Rectal smooth muscle tissue (tissue), 1 donor: ENCODE measurements around the gene BPGM.
"Not testable (repeated sequence)": the region's sequence is repeated elsewhere in the genome, so short reads cannot be mapped to it uniquely, and the experiment has no call there.

Source experiments
- H3K27ac ChIP-seq: one replicate; pipeline ENCODE4 v1.7.0; 2013; ENCODE audit warnings: low read depth, low read length, inconsistent platforms
- H3K27me3 ChIP-seq: one replicate; pipeline ENCODE4 v1.7.0; 2013; ENCODE audit warnings: low read length; ENCODE audit not compliant: control insufficient read depth, insufficient read depth
- H3K36me3 ChIP-seq: one replicate; pipeline ENCODE4 v1.7.0; 2013; ENCODE audit warnings: low read length; ENCODE audit not compliant: control insufficient read depth, insufficient read depth
- H3K4me1 ChIP-seq: one replicate; pipeline ENCODE4 v1.7.0; 2013; ENCODE audit warnings: low read length; ENCODE audit not compliant: control insufficient read depth, insufficient read depth
- H3K4me3 ChIP-seq: one replicate; pipeline ENCODE4 v1.7.0; 2013; ENCODE audit warnings: low read length
- H3K9ac ChIP-seq: one replicate; pipeline ENCODE4 v1.7.0; 2013; ENCODE audit warnings: low read length

Gene BPGM

DNA sequence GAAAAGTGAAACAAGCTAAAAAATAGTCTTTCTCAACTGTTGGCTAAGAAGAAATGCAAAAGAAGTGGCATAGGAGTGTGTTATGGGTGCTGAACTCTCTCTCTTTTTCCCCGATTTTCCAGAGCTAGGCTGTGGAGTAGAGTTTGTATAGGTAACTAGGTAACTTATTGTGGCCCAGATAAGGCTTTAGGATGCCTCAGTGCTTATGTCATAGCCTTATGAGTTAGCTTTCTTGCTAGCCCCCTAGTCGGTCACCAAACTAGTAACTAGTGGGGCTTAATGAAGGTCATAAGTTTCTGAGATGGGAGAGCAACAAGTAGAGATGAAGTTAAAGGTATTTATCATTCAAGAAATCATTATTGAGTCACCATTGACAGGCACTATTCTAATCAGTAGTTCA lies 32.4 kb downstream of the BPGM start:
- Histone ChIP-seq H3K27ac (no peak overlapping the region), H3K4me1 (no peaks in the 10 kb centered on the region), H3K9ac (no peak overlapping the region), H3K36me3 (peaks cover 2% of the 10 kb centered on the region), H3K27me3 (no peaks in the 10 kb centered on the region), H3K4me3 (no peak overlapping the region)

DNA sequence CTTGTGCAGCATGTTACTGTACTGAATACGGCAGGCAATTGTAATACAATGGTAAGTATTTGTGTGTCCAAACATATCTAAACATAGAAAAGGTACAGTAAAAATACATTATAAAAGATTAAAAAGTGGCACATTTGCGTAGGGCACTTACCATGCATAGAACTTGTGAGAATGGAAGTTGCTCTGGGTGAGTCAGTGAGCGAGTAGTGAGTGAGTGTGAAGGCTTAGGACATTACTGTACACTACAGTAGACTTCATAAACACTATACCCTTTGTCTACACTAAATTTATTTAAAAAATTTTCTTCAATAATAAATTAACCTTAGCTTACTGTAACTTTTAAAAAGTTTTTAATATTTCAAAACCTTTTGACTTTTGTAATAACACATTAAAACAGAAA lies 37.5 kb downstream of the BPGM start:
- peaks cover 2% of the 10 kb centered on the region for H3K36me3 ChIP-seq
- H3K27me3 ChIP-seq: no peaks in the 10 kb centered on the region
- H3K4me3 ChIP-seq: no peak overlapping the region
- no peak overlapping the region for H3K27ac ChIP-seq
- no peaks in the 10 kb centered on the region for H3K4me1 ChIP-seq
- no peak overlapping the region for H3K9ac ChIP-seq

DNA sequence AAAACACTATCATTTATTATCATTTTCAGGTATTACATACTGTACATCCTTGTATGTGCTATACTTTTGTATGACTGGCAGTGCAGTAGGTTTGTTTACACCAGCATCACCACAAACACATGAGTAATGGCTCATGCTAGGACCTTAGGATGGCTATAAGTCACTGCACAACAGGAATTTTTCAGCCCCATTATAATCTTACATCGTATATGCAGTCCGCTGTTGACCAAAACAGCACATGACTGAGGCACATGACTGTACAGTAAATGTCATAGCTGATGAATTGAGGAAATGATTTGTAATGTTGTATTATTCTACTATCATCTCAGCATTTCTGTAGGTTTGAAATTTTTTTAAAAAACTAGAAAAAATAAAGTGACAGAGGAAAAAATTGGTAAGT lies 38.6 kb downstream of the BPGM start:
- Histone ChIP-seq H3K27ac (no peak overlapping the region), H3K4me1 (peaks cover 2% of the 10 kb centered on the region), H3K9ac (no peak overlapping the region), H3K4me3 (no peak overlapping the region), H3K36me3 (no peaks in the 10 kb centered on the region), H3K27me3 (no peaks in the 10 kb centered on the region)

DNA sequence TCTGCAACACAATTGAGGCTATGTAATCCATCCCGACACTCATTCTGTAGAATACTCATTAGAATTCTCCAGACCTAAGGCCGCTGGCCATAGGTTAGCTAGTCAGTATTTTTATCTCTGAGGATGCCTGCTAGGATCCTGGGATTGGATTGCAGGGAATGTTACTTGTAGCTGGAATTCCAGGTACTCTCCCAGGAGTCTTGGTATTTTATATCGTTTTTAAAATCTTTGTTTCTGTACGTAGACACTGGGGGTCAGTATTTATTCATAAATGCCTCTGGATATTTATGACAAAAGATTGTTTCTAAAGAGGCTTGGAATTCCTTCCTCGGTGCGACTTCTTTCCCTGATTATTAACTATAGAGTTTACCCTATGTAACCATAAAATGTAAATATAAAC lies 40.1 kb downstream of the BPGM start:
- H3K4me1 ChIP-seq: peaks cover 10% of the 10 kb centered on the region
- H3K9ac ChIP-seq: no peak overlapping the region
- H3K4me3 ChIP-seq: no peak overlapping the region
- no peak overlapping the region for H3K27ac ChIP-seq
- no peaks in the 10 kb centered on the region for H3K36me3 ChIP-seq
- H3K27me3 ChIP-seq: no peaks in the 10 kb centered on the region

GRCh38 chr7:134689550-134689949 lies 42.9 kb downstream of the BPGM start:
- not testable (repeated sequence) for H3K9ac ChIP-seq, H3K4me3 ChIP-seq

DNA sequence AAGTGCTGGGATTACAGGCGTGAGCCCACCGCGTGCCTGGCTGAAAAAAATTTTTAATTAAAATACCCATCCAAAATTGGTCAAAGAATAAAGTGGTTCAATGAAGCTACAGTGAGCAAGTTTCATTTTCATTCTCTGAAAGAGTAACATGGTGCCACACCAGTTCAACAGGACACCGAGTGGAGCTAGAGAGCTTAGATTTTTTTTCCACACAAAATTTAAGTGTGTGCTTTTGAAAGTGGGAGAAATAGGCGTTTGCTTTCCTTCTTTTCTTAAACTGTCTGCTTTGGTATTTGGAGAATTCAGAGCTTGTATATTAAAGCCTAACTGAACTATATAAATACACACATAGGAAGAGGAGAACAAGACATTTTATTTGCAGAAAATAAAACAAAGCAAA lies 43.4 kb downstream of the BPGM start:
- no peaks in the 10 kb centered on the region for H3K27me3 ChIP-seq
- H3K27ac ChIP-seq: peak overlapping the region; percentile 82
- H3K4me1 ChIP-seq: peaks cover 10% of the 10 kb centered on the region
- no peak overlapping the region for H3K9ac ChIP-seq
- no peaks in the 10 kb centered on the region for H3K36me3 ChIP-seq
- no peak overlapping the region for H3K4me3 ChIP-seq

More at GRCh38 chr7:134689550-134689949, 42.9 kb downstream of the BPGM start:
- not testable (repeated sequence) for H3K27me3 ChIP-seq, H3K4me1 ChIP-seq, H3K36me3 ChIP-seq
- H3K27ac ChIP-seq: peak overlapping the region; percentile 82

GRCh38 chr7:134690614-134691504 lies 44.2 kb downstream of the BPGM start:
- peak overlapping the region; percentile 82 for H3K27ac ChIP-seq

DNA sequence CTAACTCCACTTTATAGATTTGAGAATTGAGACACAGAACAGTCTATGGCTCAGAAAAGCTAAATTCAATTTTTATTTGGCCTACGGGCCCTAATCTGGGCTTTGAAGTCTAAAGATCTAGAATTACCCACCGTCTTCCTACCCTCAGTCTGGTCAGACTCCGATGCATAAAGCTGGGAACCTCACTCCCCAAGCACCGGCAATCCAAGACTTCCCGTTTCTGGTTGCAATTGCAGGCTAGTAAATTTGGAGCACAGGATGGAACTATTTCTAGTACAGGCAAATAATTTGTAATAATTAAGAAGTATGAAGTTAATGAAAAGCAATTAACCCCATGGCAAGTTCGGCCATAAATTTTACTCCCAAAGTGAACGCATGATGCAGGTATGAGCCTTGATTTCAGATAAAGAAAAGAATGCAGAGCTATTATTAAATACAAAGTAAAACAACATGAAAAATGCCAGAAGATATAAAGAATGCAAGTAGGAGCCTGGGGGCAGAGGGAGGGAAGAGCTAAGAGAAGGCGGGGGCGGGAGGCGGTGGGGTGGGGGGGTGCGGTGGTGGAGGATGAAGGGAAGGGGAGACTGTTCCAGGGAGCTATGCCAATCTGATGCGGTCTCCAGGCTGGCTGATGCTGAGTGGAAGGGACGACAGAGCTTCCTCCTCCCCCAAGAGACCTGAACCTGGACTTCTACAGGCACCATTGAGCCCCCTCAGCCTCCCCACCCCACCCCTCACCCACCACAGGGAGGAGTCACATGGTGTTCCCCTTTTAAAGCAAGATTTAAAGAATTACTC lies 45.1 kb downstream of the BPGM start:
- H3K27ac ChIP-seq: no peak overlapping the region
- H3K4me3 ChIP-seq: no peak overlapping the region
- H3K27me3 ChIP-seq: no peaks in the 10 kb centered on the region
- no peaks in the 10 kb centered on the region for H3K36me3 ChIP-seq
- H3K4me1 ChIP-seq: peaks cover 10% of the 10 kb centered on the region
- no peak overlapping the region for H3K9ac ChIP-seq

More at GRCh38 chr7:134690614-134691504, 44.2 kb downstream of the BPGM start:
- H3K27me3 ChIP-seq: no peaks in the 10 kb centered on the region
- H3K4me3 ChIP-seq: no peak overlapping the region
- peaks cover 10% of the 10 kb centered on the region for H3K4me1 ChIP-seq
- H3K9ac ChIP-seq: no peak overlapping the region
- H3K36me3 ChIP-seq: no peaks in the 10 kb centered on the region

- Histone ChIP-seq H3K36me3 (no peaks in the 10 kb centered on the region), H3K27me3 (no peaks in the 10 kb centered on the region), H3K27ac (no peak overlapping the region), H3K4me3 (no peak overlapping the region), H3K9ac (no peak overlapping the region), H3K4me1 (peaks cover 10% of the 10 kb centered on the region)
Measured at GRCh38 chr7:134692344-134692705, 45.7 kb downstream of the BPGM start.

DNA sequence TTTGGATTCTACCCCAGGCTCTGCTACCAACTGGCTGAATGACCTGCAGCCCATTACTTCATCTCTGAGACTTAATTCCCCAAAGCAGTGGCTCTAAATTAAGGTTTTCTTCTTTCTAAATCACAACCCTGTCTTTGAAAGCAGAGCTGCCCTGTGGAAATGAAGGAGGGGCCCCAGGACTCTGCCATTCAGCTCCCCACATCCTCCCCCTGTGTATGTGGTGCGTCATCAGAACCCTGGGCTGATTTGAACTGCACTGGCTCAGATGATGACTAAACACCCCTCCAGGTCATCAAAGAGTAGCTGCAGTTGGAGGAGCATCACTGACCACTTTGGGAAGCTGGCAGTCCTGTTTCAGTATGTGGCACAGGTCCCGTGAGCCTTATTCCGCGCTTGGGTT lies 46.6 kb downstream of the BPGM start:
- H3K4me1 ChIP-seq: peaks cover 10% of the 10 kb centered on the region
- H3K27ac ChIP-seq: no peak overlapping the region

GRCh38 chr7:134694299-134694698 lies 47.6 kb downstream of the BPGM start:
- no peak overlapping the region for H3K9ac ChIP-seq
- peaks cover 11% of the 10 kb centered on the region for H3K4me1 ChIP-seq
- no peak overlapping the region for H3K27ac ChIP-seq
- no peak overlapping the region for H3K4me3 ChIP-seq
- H3K36me3 ChIP-seq: no peaks in the 10 kb centered on the region
- H3K27me3 ChIP-seq: no peaks in the 10 kb centered on the region

More for the DNA sequence above, 46.6 kb downstream of the BPGM start:
- H3K36me3 ChIP-seq: no peaks in the 10 kb centered on the region
- no peak overlapping the region for H3K4me3 ChIP-seq
- H3K27me3 ChIP-seq: no peaks in the 10 kb centered on the region
- no peak overlapping the region for H3K9ac ChIP-seq

GRCh38 chr7:134694767-134695166 lies 48.1 kb downstream of the BPGM start:
- Histone ChIP-seq H3K4me3 (no peak overlapping the region), H3K4me1 (peaks cover 13% of the 10 kb centered on the region), H3K27me3 (no peaks in the 10 kb centered on the region), H3K36me3 (no peaks in the 10 kb centered on the region), H3K9ac (no peak overlapping the region), H3K27ac (no peak overlapping the region)
